ENCODE measurements around the gene WDHD1. TPM values are rescaled to one million over a fixed set of nuclear protein-coding genes. Genes with fewer than 3 reads are reported as not detected.

The WDHD1 gene
- total and polyA plus RNA-seq, 2 experiments from 2014 or later: 4.9 to 7.4 TPM

DNA sequence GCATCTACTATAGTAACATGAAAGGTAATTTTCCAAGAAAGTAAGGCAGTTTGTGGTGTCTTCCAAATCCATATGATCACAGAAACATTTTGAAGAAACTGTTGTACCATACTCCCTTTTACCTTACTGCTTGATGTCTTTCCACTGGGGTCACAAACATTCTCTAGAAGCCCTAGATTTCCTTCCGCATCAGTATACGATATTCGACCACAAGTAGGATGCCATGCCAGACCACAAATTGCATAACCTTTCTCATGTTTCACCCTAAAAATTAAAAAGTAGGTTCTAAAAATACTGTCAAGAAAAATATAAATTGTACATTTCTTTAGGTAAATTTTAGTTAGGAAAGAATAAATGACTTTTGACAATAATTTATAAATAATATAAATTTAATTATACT is 26.5 kb downstream of the WDHD1 start:
- Histone ChIP-seq H3K36me3 (no peaks in the 10 kb centered on the region), H3K27me3 (no peaks in the 10 kb centered on the region), H3K27ac (no peak overlapping the region), H3K9me3 (ENCODE audit: low read depth) (no peaks in the 10 kb centered on the region), H3K4me1 (ENCODE audit: low read depth) (no peaks in the 10 kb centered on the region), H3K4me3 (no peak overlapping the region)
- peak in 1 of 2 donors; percentile 70 for DNase-seq (ENCODE audit: low read depth in 1 of 2, low spot score in 1 of 2)
- TF ChIP-seq, protein P1, sequence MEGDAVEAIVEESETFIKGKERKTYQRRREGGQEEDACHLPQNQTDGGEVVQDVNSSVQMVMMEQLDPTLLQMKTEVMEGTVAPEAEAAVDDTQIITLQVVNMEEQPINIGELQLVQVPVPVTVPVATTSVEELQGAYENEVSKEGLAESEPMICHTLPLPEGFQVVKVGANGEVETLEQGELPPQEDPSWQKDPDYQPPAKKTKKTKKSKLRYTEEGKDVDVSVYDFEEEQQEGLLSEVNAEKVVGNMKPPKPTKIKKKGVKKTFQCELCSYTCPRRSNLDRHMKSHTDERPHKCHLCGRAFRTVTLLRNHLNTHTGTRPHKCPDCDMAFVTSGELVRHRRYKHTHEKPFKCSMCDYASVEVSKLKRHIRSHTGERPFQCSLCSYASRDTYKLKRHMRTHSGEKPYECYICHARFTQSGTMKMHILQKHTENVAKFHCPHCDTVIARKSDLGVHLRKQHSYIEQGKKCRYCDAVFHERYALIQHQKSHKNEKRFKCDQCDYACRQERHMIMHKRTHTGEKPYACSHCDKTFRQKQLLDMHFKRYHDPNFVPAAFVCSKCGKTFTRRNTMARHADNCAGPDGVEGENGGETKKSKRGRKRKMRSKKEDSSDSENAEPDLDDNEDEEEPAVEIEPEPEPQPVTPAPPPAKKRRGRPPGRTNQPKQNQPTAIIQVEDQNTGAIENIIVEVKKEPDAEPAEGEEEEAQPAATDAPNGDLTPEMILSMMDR (IDR thresholded peaks at IDR 0.05; ENCODE audit: low read depth, low read length): no peak

DNA sequence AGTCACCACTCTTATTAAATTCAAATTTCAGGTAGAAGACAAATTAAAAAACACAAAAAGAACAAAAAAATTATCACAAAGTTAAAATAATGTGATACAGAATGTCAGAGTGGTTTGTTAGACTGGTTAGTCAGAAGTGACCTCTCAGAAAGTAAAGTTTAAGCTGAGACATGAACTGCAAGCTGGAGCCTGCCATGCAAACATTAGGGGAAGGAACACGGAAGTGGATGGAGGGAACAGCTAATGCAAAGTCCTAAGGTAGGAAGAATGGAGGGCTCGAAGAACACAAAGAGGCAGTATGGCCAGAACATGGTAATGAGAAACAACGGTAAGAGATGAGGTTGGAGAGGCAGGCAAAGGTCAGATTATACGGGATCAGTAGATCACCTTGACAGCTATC is 41.7 kb downstream of the WDHD1 start:
- peaks cover 13% of the 10 kb centered on the region for H3K36me3 ChIP-seq
- H3K9me3 ChIP-seq (ENCODE audit: low read depth): no peaks in the 10 kb centered on the region
- H3K4me1 ChIP-seq (ENCODE audit: low read depth): no peaks in the 10 kb centered on the region
- H3K27ac ChIP-seq: no peak overlapping the region
- DNase-seq (ENCODE audit: low read depth in 1 of 2, low spot score in 1 of 2): no peak
- H3K4me3 ChIP-seq: no peak overlapping the region
- TF ChIP-seq, protein P1 (IDR thresholded peaks at IDR 0.05; ENCODE audit: low read depth, low read length): no peak
- H3K27me3 ChIP-seq: no peaks in the 10 kb centered on the region

DNA sequence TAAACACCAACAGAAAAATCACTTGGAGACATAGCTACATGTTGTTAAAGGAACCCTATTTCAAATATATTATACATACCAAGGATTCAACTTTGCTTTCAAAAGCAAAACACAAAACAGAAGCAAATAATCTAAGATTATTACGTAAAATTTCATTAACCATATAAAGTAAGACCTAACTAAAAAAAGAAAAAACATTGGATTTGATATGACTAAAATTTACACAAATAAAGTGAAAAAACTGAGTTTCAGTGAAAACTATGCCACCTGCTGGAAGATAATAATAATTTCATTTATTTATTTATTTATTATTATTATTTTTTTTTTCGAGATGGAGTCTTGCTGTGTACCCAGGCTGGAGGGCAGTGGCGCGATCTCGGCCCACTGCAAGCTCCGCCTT is 45.2 kb downstream of the WDHD1 start:
- Histone ChIP-seq H3K4me1 (ENCODE audit: low read depth) (no peaks in the 10 kb centered on the region), H3K9me3 (ENCODE audit: low read depth) (no peaks in the 10 kb centered on the region), H3K27ac (no peak overlapping the region), H3K27me3 (no peaks in the 10 kb centered on the region), H3K36me3 (no peaks in the 10 kb centered on the region), H3K4me3 (no peak overlapping the region)
- DNase-seq (ENCODE audit: low read depth in 1 of 2, low spot score in 1 of 2): peak in 1 of 2 donors; percentile 41
- TF ChIP-seq, protein P1 (IDR thresholded peaks at IDR 0.05; ENCODE audit: low read depth, low read length): peak; percentile 12

GRCh38 chr14:54979039-54979438 is 47.9 kb downstream of the WDHD1 start:
- Histone ChIP-seq H3K9me3 (ENCODE audit: low read depth) (no peaks in the 10 kb centered on the region), H3K27me3 (no peaks in the 10 kb centered on the region), H3K4me3 (no peak overlapping the region), H3K27ac (no peak overlapping the region), H3K36me3 (no peaks in the 10 kb centered on the region), H3K4me1 (ENCODE audit: low read depth) (no peaks in the 10 kb centered on the region)
- TF ChIP-seq, protein P1 (IDR thresholded peaks at IDR 0.05; ENCODE audit: low read depth, low read length): no peak
- no peak for DNase-seq (ENCODE audit: low read depth in 1 of 2, low spot score in 1 of 2)

DNA sequence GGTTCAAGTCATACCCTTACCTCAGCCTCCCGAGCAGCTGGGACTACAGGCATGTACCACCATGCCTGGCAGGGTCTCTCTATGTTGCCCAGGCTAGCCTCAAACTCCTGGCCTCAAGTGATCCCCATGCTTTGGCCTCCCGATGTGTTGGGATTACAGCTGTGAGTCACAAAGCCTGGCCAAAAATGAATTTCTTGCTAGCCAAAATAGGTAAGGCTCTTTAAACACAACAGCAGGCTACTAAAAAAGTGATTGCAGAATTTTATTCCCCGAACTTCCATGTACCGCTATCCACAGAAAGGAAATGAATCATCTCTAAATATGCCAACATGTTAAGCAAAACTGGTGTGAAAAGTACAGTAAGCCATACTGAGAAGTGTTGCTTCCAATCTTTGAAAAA is 50.6 kb downstream of the WDHD1 start:
- Histone ChIP-seq H3K36me3 (no peaks in the 10 kb centered on the region), H3K27me3 (no peaks in the 10 kb centered on the region), H3K4me1 (ENCODE audit: low read depth) (no peaks in the 10 kb centered on the region), H3K27ac (no peak overlapping the region), H3K9me3 (ENCODE audit: low read depth) (no peaks in the 10 kb centered on the region), H3K4me3 (no peak overlapping the region)
- TF ChIP-seq, protein P1 (IDR thresholded peaks at IDR 0.05; ENCODE audit: low read depth, low read length): no peak
- peak in 1 of 2 donors; percentile 85 for DNase-seq (ENCODE audit: low read depth in 1 of 2, low spot score in 1 of 2)

DNA sequence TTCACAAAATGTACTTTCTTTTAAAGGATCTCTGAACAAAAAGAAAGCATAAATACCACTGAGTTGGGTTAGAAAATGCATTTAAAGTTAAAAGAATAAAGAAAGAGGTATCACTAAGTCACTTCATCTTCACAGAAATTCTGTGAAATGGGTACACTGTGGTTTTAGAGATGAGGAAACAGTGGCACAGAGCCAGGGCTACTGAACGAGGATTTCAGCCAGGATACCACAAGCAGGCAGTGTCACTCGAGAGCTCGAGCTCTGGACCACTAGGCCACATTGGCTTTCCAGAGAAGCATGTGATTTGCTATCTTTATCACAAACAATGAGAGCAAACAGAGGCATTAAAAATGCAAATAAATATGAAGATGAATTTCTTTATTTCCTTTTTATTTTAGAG is 51.0 kb downstream of the WDHD1 start:
- DNase-seq (ENCODE audit: low read depth in 1 of 2, low spot score in 1 of 2): peak in 1 of 2 donors; percentile 42
- Histone ChIP-seq H3K9me3 (ENCODE audit: low read depth) (no peaks in the 10 kb centered on the region), H3K4me3 (no peak overlapping the region), H3K27me3 (no peaks in the 10 kb centered on the region), H3K27ac (no peak overlapping the region), H3K36me3 (no peaks in the 10 kb centered on the region), H3K4me1 (ENCODE audit: low read depth) (no peaks in the 10 kb centered on the region)
- TF ChIP-seq, protein P1 (IDR thresholded peaks at IDR 0.05; ENCODE audit: low read depth, low read length): no peak
